Liver (tissue), 9 donors: ENCODE measurements around the gene VIPR2. TPM values are rescaled to one million over a fixed set of nuclear protein-coding genes. Genes with fewer than 3 reads are reported as not detected.

ENCODE experiments used
- DNase-seq: peaks from one replicate; pipeline ENCODE4 v3.0.0-alpha.2; 2017; ENCODE audit warnings: low spot score
- H3K27ac ChIP-seq, 2 donors: one replicate each; pipeline ENCODE4 v1.7.0; 2013; ENCODE audit warnings: inconsistent platforms in 2 of 2, low read length in 2 of 2, control low read depth in 1 of 2, low read depth in 1 of 2, mild to moderate bottlenecking in 1 of 2
- H3K27me3 ChIP-seq, 4 donors: one replicate each; pipeline versions ENCODE4 v1.6.1 to v1.7.0; 2013; ENCODE audit warnings: low read length in 3 of 4, inconsistent platforms in 1 of 4, mild to moderate bottlenecking in 1 of 4, moderate library complexity in 1 of 4; ENCODE audit not compliant: control insufficient read depth in 4 of 4, insufficient read depth in 4 of 4
- H3K36me3 ChIP-seq, 4 donors: one replicate each; pipeline versions ENCODE4 v1.6.1 to v1.7.0; 2013; ENCODE audit warnings: low read length in 3 of 4, mild to moderate bottlenecking in 3 of 4, low read depth in 1 of 4, moderate library complexity in 1 of 4; ENCODE audit not compliant: control insufficient read depth in 4 of 4, insufficient read depth in 3 of 4
- H3K4me1 ChIP-seq, 4 donors: one replicate each; pipeline versions ENCODE4 v1.6.1 to v1.7.0; 2013; ENCODE audit warnings: low read length in 3 of 4, mild to moderate bottlenecking in 3 of 4, moderate library complexity in 1 of 4; ENCODE audit not compliant: control insufficient read depth in 4 of 4, insufficient read depth in 4 of 4
- H3K4me3 ChIP-seq, 3 donors: one replicate each; pipeline versions ENCODE4 v1.6.1 to v1.7.0; 2013; ENCODE audit warnings: low read length in 3 of 3, control low read depth in 1 of 3, low read depth in 1 of 3, mild to moderate bottlenecking in 1 of 3
- H3K9ac ChIP-seq, 2 donors: one replicate each; pipeline ENCODE4 v1.7.0; 2013; ENCODE audit warnings: low read length in 2 of 2, mild to moderate bottlenecking in 2 of 2, moderate library complexity in 2 of 2, control low read depth in 1 of 2, low read depth in 1 of 2
- H3K9me3 ChIP-seq, 4 donors: one replicate each; pipeline versions ENCODE4 v1.6.1 to v1.7.0; 2013; ENCODE audit warnings: low read length in 3 of 4; ENCODE audit not compliant: control insufficient read depth in 4 of 4
- ATF3 ChIP-seq: IDR thresholded peaks from 2 replicates; pipeline ENCODE4 v1.6.1; 2016; ENCODE audit warnings: antibody characterized with exemption
- CTCF ChIP-seq: fragments of 150-350 bp; IDR thresholded peaks from 2 replicates; pipeline ENCODE4 v1.5.1; 2017; ENCODE audit warnings: improper control_type of control experiment, low read depth, low read length; ENCODE audit not compliant: missing input control
- EGR1 ChIP-seq, 2 donors: IDR thresholded peaks; 2 replicates each; pipeline ENCODE4 v1.6.1; 2016 to 2018; ENCODE audit warnings: antibody characterized with exemption in 2 of 2, low read depth in 2 of 2
- FOXA1 ChIP-seq: IDR thresholded peaks from 2 replicates; pipeline ENCODE4 v1.6.1; 2016; ENCODE audit warnings: antibody characterized with exemption
- FOXA2 ChIP-seq: IDR thresholded peaks from 2 replicates; pipeline ENCODE4 v1.6.1; 2016; ENCODE audit warnings: antibody characterized with exemption
- GABPA ChIP-seq, 2 donors: IDR thresholded peaks in 1 of 2; conservative IDR thresholded peaks in 1 of 2; 2 replicates each; pipeline ENCODE4 v1.6.1; 2016; ENCODE audit warnings: antibody characterized with exemption in 2 of 2, mild to moderate bottlenecking in 1 of 2, moderate library complexity in 1 of 2
- HNF4A ChIP-seq, 2 donors: conservative IDR thresholded peaks; 2 replicates each; pipeline ENCODE4 v1.6.1; 2016; ENCODE audit warnings: antibody characterized with exemption in 2 of 2, mild to moderate bottlenecking in 2 of 2
- HNF4G ChIP-seq: IDR thresholded peaks from 2 replicates; pipeline ENCODE4 v1.6.1; 2016; ENCODE audit warnings: antibody characterized with exemption
- MAX ChIP-seq: IDR thresholded peaks from 2 replicates; pipeline ENCODE4 v1.6.1; 2016; ENCODE audit warnings: antibody characterized with exemption
- NR2F2 ChIP-seq: IDR thresholded peaks from 2 replicates; pipeline ENCODE4 v1.6.1; 2016; ENCODE audit warnings: antibody characterized with exemption
- RAD21 ChIP-seq, 2 donors: IDR thresholded peaks; 2 replicates each; pipeline ENCODE4 v1.6.1; 2016; ENCODE audit warnings: antibody characterized with exemption in 2 of 2, mild to moderate bottlenecking in 2 of 2
- REST ChIP-seq: IDR thresholded peaks from 2 replicates; pipeline ENCODE4 v1.6.1; 2016; ENCODE audit warnings: antibody characterized with exemption, mild to moderate bottlenecking
- RXRA ChIP-seq, 2 donors: IDR thresholded peaks; 2 replicates each; pipeline ENCODE4 v1.6.1; 2017 to 2018; ENCODE audit warnings: antibody characterized with exemption in 2 of 2, mild to moderate bottlenecking in 1 of 2
- SP1 ChIP-seq: IDR thresholded peaks from 2 replicates; pipeline ENCODE4 v1.6.1; 2018; ENCODE audit warnings: antibody characterized with exemption, mild to moderate bottlenecking
- ZBTB33 ChIP-seq: IDR thresholded peaks from 2 replicates; pipeline ENCODE4 v1.6.1; 2016; ENCODE audit warnings: antibody characterized with exemption
- WGBS: extraction: QIAGEN DNeasy Blood & Tissue Kit; methylation state at CpG from one replicate; pipeline ENCODE4 v1.1.7; 2013; 5-methylcytosine and 5-hydroxymethylcytosine counted together
- polyA plus RNA-seq, 2 donors: library from polyadenylated mRNA; stranded (reverse) in 1 of 2; unstranded in 1 of 2; fragments of 200-250 nt in 1 of 2; fragments of >200 nt in 1 of 2; fragmentation: Nextera tagmentation in 1 of 2; extraction: Ambion mirVana in 1 of 2; gene quantifications; one replicate each; pipeline versions ENCODE4 v1.2.1 to v1.2.3, GENCODE V29; 2013 to 2015
- total RNA-seq, 2 donors: library from RNA; depleted of rRNA; stranded (reverse); fragments of >200 nt; gene quantifications; one replicate each; pipeline ENCODE4 v1.2.3, GENCODE V29; 2014
- donor health status: healthy.
- donor health status: healthy.
- donor health status: healthy.
- donor health status: healthy.
- donor health status: healthy.

The VIPR2 gene
- total and polyA plus RNA-seq, 4 donors: 0.05 to 0.17 (median 0.10) TPM; not detected in 1

- TF ChIP-seq ATF3 (no peak), HNF4A (conservative IDR thresholded peaks at IDR 0.05) (no peak), NR2F2 (no peak), HNF4G (no peak), FOXA1 (no peak)
These were observed 39.4 kb downstream of the VIPR2 start (continued) for GRCh38 chr7:159105066-159105780.

- TF ChIP-seq EGR1 (IDR thresholded peaks at IDR 0.05; ENCODE audit: low read depth in 2 of 2): no peak
- no peak for TF ChIP-seq FOXA1
- no peak for TF ChIP-seq RAD21 (IDR thresholded peaks at IDR 0.05)
- TF ChIP-seq FOXA2: no peak
- TF ChIP-seq MAX: no peak
- TF ChIP-seq ZBTB33: no peak
- no peak for TF ChIP-seq REST
- no peak for TF ChIP-seq RXRA (IDR thresholded peaks at IDR 0.05)
- no peak for TF ChIP-seq CTCF
- TF ChIP-seq ATF3: no peak
- TF ChIP-seq SP1: no peak
- no peak for TF ChIP-seq GABPA (IDR thresholded peaks at IDR 0.05 in 1 of 2, conservative IDR thresholded peaks at IDR 0.05 in 1 of 2)
- H3K9ac ChIP-seq: no peak overlapping the region
- DNase-seq: no peak
- H3K4me3 ChIP-seq: no peak overlapping the region
- 79% methylated on average over 19 of the region's 19 CpGs for WGBS
- H3K27ac ChIP-seq: no peak overlapping the region
- no peaks in the 10 kb centered on the region for H3K36me3 ChIP-seq
- H3K27me3 ChIP-seq: no peaks in the 10 kb centered on the region
- H3K9me3 ChIP-seq: no peaks in the 10 kb centered on the region
- no peaks in the 10 kb centered on the region for H3K4me1 ChIP-seq
These were observed 40.3 kb downstream of the VIPR2 start for GRCh38 chr7:159104188-159104920.
